SK-N-SH treated with all-trans-retinoic acid at 6 μM for 48 hours (cell line): Measurements from ENCODE around the gene RIT1.

ENCODE experiments used
- ATAC-seq: fragments of 200-7000 bp; cut with Tn5 transposase; 3 replicates; pipeline ENCODE4 v1.9.1; 2020; ENCODE audit warnings: mild to moderate bottlenecking, moderate library complexity
- ARNTL ChIP-seq: fragments of 450-650 bp; formaldehyde crosslinking; IDR thresholded peaks from 2 replicates; pipeline ENCODE4 v1.5.0; 2020; ENCODE audit warnings: low read depth, mild to moderate bottlenecking, moderate library complexity, borderline replicate concordance
- BACH2 ChIP-seq: fragments of 250-450 bp; sonication (Bioruptor Pico); IDR thresholded peaks from 2 replicates; pipeline ENCODE4 v1.9.0; 2021; ENCODE audit warnings: mild to moderate bottlenecking, borderline replicate concordance
- CSDC2 ChIP-seq: fragments of 250-450 bp; sonication (Bioruptor Pico); IDR thresholded peaks from 2 replicates; pipeline ENCODE4 v1.5.0; 2020; ENCODE audit warnings: mild to moderate bottlenecking, moderate library complexity
- ESRRG ChIP-seq: fragments of 250-450 bp; sonication (Bioruptor Pico); IDR thresholded peaks from 2 replicates; pipeline ENCODE4 v1.6.1; 2021; ENCODE audit warnings: mild to moderate bottlenecking
- GLIS3 ChIP-seq: fragments of 250-450 bp; sonication (Bioruptor Pico); IDR thresholded peaks from 2 replicates; pipeline ENCODE4 v1.5.0; 2020; ENCODE audit warnings: mild to moderate bottlenecking, moderate library complexity
- ISL1 ChIP-seq: fragments of 250-450 bp; sonication (Bioruptor Pico); IDR thresholded peaks from 2 replicates; pipeline ENCODE4 v2.1.2; 2022; ENCODE audit warnings: mild to moderate bottlenecking, moderate library complexity
- OSR1 ChIP-seq: fragments of 250-450 bp; sonication (Bioruptor Pico); IDR thresholded peaks from 2 replicates; pipeline ENCODE4 v1.8.0; 2022; ENCODE audit warnings: moderate library complexity, mild to moderate bottlenecking, inconsistent platforms
- PPARA ChIP-seq: fragments of 250-450 bp; sonication (Bioruptor Pico); IDR thresholded peaks from 2 replicates; pipeline ENCODE4 v1.5.0; 2020; ENCODE audit warnings: mild to moderate bottlenecking, borderline replicate concordance
- SNAI2 ChIP-seq: fragments of 250-450 bp; sonication (Bioruptor Pico); IDR thresholded peaks from 2 replicates; pipeline ENCODE4 v1.5.0; 2020; ENCODE audit warnings: mild to moderate bottlenecking, moderate library complexity
- TCF4 ChIP-seq: fragments of 250-450 bp; sonication (Bioruptor Pico); IDR thresholded peaks from 2 replicates; pipeline ENCODE4 v1.8.0; 2021; ENCODE audit warnings: mild to moderate bottlenecking, moderate library complexity, borderline replicate concordance
- TOX ChIP-seq: fragments of 250-450 bp; sonication (Bioruptor Pico); IDR thresholded peaks from 2 replicates; pipeline ENCODE4 v1.8.0; 2021; ENCODE audit warnings: mild to moderate bottlenecking, moderate library complexity, borderline replicate concordance
- ZC3H10 ChIP-seq: fragments of 250-450 bp; sonication (Bioruptor Pico); IDR thresholded peaks from 2 replicates; pipeline ENCODE4 v1.5.1; 2021; ENCODE audit warnings: mild to moderate bottlenecking, moderate library complexity
- ZFP3 ChIP-seq: fragments of 250-450 bp; sonication (Bioruptor Pico); IDR thresholded peaks from 2 replicates; pipeline ENCODE4 v1.5.0; 2020; ENCODE audit warnings: mild to moderate bottlenecking, moderate library complexity
- ZFP30 ChIP-seq: fragments of 450-650 bp; formaldehyde crosslinking; IDR thresholded peaks from 2 replicates; pipeline ENCODE4 v1.5.0; 2022; ENCODE audit warnings: mild to moderate bottlenecking, moderate library complexity
- ZNF565 ChIP-seq: fragments of 450-650 bp; formaldehyde crosslinking; conservative IDR thresholded peaks from 2 replicates; pipeline ENCODE4 v1.5.0; 2020; ENCODE audit warnings: low read depth, mild to moderate bottlenecking, moderate library complexity
- ZNF70 ChIP-seq: fragments of 450-650 bp; formaldehyde crosslinking; IDR thresholded peaks from 2 replicates; pipeline ENCODE4 v1.5.0; 2020; ENCODE audit warnings: mild to moderate bottlenecking, moderate library complexity
- ZNF8 ChIP-seq: fragments of 450-650 bp; formaldehyde crosslinking; IDR thresholded peaks from 2 replicates; pipeline ENCODE4 v1.5.0; 2020; ENCODE audit warnings: mild to moderate bottlenecking, moderate library complexity
- TF ChIP-seq, protein P1 (sequence below): fragments of 250-450 bp; sonication (Bioruptor Pico); IDR thresholded peaks from 2 replicates; pipeline ENCODE4 v1.8.0; 2021; ENCODE audit warnings: low read depth, mild to moderate bottlenecking, moderate library complexity, borderline replicate concordance
- TF ChIP-seq, protein P2 (sequence below): fragments of 250-450 bp; sonication (Bioruptor Pico); IDR thresholded peaks from 2 replicates; pipeline ENCODE4 v1.8.0; 2020; ENCODE audit warnings: mild to moderate bottlenecking, moderate library complexity, borderline replicate concordance
- TF ChIP-seq, protein P3 (sequence below): fragments of 250-450 bp; sonication (Bioruptor Pico); IDR thresholded peaks from 2 replicates; pipeline ENCODE4 v1.5.0; 2020; ENCODE audit warnings: mild to moderate bottlenecking, moderate library complexity
- TF ChIP-seq, protein P4 (sequence below): fragments of 250-450 bp; sonication (Bioruptor Pico); IDR thresholded peaks from 2 replicates; pipeline ENCODE4 v1.5.1; 2021; ENCODE audit warnings: mild to moderate bottlenecking, moderate library complexity

RIT1 gene

DNA sequence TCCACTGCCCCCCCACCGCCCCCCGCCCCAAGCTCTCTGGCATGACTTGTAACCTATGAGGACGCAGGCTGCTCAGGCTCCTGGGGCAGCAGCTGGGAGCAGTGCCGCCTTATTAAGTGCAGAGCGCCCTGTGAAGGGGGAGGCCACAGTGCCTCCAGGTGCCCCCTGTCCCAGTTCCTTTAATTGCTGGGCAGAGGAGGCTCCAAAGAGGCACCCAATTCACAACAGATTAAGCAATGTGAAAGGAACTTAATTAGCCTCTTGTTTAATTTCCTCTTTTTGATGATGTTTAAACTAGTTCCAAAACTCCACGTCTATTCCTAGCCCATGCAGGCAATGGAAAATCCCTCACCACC, 33.3 kb upstream of the RIT1 start:
- ATAC-seq, result no peak
- TF ChIP-seq OSR1 (CRISPR knock-in tag), result no peak
- no peak for TF ChIP-seq ZNF565 (CRISPR knock-in tag)
- no peak for TF ChIP-seq TCF4

DNA sequence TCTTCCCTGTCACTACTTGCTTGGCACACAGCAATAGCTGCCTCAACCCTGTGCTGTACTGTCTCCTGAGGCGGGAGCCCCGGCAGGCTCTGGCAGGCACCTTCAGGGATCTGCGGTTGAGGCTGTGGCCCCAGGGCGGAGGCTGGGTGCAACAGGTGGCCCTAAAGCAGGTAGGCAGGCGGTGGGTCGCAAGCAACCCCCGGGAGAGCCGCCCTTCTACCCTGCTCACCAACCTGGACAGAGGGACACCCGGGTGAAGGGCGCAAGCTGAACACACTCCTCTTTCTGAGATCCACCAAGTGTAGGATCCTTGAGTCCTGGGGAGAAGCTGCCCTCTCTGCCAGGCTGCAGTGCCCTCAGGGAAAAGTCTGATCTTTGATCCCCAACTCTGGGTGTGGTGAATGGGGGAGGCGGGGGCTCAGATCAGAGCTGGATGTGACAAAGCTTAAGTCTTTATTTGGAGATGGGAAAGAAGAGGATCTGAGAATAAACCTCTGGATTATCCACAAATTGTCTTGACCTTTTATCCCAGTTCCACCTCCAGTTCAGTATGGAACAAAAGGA, 31.5 kb upstream of the RIT1 start:
- TF ChIP-seq TOX (no peak), ISL1 (CRISPR knock-in tag) (no peak), TCF4 (no peak), ARNTL (CRISPR knock-in tag) (no peak), BACH2 (CRISPR knock-in tag) (no peak), PPARA (no peak), ZNF8 (CRISPR knock-in tag) (no peak), ZFP30 (CRISPR knock-in tag) (no peak), CSDC2 (CRISPR knock-in tag) (no peak), SNAI2 (CRISPR knock-in tag) (no peak), ESRRG (CRISPR knock-in tag) (no peak), ZFP3 (CRISPR knock-in tag) (no peak), ZNF565 (CRISPR knock-in tag) (no peak), GLIS3 (no peak), OSR1 (CRISPR knock-in tag) (no peak)
- TF ChIP-seq, protein P1, sequence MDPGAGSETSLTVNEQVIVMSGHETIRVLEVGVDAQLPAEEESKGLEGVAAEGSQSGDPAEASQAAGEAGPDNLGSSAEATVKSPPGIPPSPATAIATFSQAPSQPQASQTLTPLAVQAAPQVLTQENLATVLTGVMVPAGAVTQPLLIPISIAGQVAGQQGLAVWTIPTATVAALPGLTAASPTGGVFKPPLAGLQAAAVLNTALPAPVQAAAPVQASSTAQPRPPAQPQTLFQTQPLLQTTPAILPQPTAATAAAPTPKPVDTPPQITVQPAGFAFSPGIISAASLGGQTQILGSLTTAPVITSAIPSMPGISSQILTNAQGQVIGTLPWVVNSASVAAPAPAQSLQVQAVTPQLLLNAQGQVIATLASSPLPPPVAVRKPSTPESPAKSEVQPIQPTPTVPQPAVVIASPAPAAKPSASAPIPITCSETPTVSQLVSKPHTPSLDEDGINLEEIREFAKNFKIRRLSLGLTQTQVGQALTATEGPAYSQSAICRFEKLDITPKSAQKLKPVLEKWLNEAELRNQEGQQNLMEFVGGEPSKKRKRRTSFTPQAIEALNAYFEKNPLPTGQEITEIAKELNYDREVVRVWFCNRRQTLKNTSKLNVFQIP (CRISPR knock-in tag), result no peak
- TF ChIP-seq, protein P2, sequence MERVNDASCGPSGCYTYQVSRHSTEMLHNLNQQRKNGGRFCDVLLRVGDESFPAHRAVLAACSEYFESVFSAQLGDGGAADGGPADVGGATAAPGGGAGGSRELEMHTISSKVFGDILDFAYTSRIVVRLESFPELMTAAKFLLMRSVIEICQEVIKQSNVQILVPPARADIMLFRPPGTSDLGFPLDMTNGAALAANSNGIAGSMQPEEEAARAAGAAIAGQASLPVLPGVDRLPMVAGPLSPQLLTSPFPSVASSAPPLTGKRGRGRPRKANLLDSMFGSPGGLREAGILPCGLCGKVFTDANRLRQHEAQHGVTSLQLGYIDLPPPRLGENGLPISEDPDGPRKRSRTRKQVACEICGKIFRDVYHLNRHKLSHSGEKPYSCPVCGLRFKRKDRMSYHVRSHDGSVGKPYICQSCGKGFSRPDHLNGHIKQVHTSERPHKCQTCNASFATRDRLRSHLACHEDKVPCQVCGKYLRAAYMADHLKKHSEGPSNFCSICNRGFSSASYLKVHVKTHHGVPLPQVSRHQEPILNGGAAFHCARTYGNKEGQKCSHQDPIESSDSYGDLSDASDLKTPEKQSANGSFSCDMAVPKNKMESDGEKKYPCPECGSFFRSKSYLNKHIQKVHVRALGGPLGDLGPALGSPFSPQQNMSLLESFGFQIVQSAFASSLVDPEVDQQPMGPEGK (CRISPR knock-in tag), result no peak
- TF ChIP-seq, protein P3, sequence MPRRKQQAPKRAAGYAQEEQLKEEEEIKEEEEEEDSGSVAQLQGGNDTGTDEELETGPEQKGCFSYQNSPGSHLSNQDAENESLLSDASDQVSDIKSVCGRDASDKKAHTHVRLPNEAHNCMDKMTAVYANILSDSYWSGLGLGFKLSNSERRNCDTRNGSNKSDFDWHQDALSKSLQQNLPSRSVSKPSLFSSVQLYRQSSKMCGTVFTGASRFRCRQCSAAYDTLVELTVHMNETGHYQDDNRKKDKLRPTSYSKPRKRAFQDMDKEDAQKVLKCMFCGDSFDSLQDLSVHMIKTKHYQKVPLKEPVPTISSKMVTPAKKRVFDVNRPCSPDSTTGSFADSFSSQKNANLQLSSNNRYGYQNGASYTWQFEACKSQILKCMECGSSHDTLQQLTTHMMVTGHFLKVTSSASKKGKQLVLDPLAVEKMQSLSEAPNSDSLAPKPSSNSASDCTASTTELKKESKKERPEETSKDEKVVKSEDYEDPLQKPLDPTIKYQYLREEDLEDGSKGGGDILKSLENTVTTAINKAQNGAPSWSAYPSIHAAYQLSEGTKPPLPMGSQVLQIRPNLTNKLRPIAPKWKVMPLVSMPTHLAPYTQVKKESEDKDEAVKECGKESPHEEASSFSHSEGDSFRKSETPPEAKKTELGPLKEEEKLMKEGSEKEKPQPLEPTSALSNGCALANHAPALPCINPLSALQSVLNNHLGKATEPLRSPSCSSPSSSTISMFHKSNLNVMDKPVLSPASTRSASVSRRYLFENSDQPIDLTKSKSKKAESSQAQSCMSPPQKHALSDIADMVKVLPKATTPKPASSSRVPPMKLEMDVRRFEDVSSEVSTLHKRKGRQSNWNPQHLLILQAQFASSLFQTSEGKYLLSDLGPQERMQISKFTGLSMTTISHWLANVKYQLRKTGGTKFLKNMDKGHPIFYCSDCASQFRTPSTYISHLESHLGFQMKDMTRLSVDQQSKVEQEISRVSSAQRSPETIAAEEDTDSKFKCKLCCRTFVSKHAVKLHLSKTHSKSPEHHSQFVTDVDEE (CRISPR knock-in tag), result no peak
- TF ChIP-seq, all 23 proteins: peak for 0
- no peak for ATAC-seq

DNA sequence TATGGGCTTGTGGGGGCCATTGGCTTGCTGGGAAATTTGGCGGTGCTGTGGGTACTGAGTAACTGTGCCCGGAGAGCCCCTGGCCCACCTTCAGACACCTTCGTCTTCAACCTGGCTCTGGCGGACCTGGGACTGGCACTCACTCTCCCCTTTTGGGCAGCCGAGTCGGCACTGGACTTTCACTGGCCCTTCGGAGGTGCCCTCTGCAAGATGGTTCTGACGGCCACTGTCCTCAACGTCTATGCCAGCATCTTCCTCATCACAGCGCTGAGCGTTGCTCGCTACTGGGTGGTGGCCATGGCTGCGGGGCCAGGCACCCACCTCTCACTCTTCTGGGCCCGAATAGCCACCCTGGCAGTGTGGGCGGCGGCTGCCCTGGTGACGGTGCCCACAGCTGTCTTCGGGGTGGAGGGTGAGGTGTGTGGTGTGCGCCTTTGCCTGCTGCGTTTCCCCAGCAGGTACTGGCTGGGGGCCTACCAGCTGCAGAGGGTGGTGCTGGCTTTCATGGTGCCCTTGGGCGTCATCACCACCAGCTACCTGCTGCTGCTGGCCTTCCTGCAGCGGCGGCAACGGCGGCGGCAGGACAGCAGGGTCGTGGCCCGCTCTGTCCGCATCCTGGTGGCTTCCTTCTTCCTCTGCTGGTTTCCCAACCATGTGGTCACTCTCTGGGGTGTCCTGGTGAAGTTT, 30.8 kb upstream of the RIT1 start:
- TF ChIP-seq SNAI2 (CRISPR knock-in tag) (no peak), ISL1 (CRISPR knock-in tag) (no peak), OSR1 (CRISPR knock-in tag) (no peak), PPARA (no peak), ZNF70 (CRISPR knock-in tag) (no peak), ZC3H10 (no peak), BACH2 (CRISPR knock-in tag) (no peak), ZFP30 (CRISPR knock-in tag) (no peak), TOX (no peak), ESRRG (CRISPR knock-in tag) (no peak), ZNF565 (CRISPR knock-in tag) (no peak)
- TF ChIP-seq, protein P4, sequence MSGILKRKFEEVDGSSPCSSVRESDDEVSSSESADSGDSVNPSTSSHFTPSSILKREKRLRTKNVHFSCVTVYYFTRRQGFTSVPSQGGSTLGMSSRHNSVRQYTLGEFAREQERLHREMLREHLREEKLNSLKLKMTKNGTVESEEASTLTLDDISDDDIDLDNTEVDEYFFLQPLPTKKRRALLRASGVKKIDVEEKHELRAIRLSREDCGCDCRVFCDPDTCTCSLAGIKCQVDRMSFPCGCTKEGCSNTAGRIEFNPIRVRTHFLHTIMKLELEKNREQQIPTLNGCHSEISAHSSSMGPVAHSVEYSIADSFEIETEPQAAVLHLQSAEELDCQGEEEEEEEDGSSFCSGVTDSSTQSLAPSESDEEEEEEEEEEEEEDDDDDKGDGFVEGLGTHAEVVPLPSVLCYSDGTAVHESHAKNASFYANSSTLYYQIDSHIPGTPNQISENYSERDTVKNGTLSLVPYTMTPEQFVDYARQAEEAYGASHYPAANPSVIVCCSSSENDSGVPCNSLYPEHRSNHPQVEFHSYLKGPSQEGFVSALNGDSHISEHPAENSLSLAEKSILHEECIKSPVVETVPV (CRISPR knock-in tag), result no peak
- TF ChIP-seq, protein P2 (CRISPR knock-in tag), result no peak
- ATAC-seq, result no peak
